GM12878 (cell line): ENCODE data around the gene TAF9B. TPM values are rescaled to one million over a fixed set of nuclear protein-coding genes. Genes with fewer than 3 reads are reported as not detected.

ENCODE experiments used
- BCL11A ChIP-seq: IDR thresholded peaks from 2 replicates; pipeline ENCODE4 v1.6.1; 2011; ENCODE audit warnings: low read depth, low read length
- BHLHE40 ChIP-seq, 2 experiments: fragments of 450-650 bp in 1 of 2; IDR thresholded peaks; 2 replicates each; pipeline ENCODE4 v1.6.1; 2011 to 2017; ENCODE audit warnings: low read depth in 2 of 2, borderline replicate concordance in 1 of 2, improper control_type of control experiment in 1 of 2, low read length in 1 of 2, mild to moderate bottlenecking in 1 of 2
- BRCA1 ChIP-seq: IDR thresholded peaks from 2 replicates; pipeline ENCODE4 v1.6.1; 2011; ENCODE audit warnings: low read depth, low read length, improper control_type of control experiment
- CBFB ChIP-seq: IDR thresholded peaks from 2 replicates; pipeline ENCODE4 v1.6.1; 2016; ENCODE audit warnings: antibody characterized with exemption, low read depth
- JUND ChIP-seq: IDR thresholded peaks from 2 replicates; pipeline ENCODE4 v1.6.1; 2012; ENCODE audit warnings: low read depth, mild to moderate bottlenecking, low read length, improper control_type of control experiment, moderate library complexity
- MXI1 ChIP-seq: fragments of 150-350 bp; IDR thresholded peaks from 2 replicates; pipeline ENCODE4 v1.6.1; 2011; ENCODE audit warnings: low read depth, mild to moderate bottlenecking, inconsistent platforms, low read length, improper control_type of control experiment
- NFXL1 ChIP-seq: fragments of 450-650 bp; IDR thresholded peaks from 2 replicates; pipeline ENCODE4 v1.6.1; 2017; ENCODE audit warnings: antibody characterized with exemption, mild to moderate bottlenecking, borderline replicate concordance
- NR2C1 ChIP-seq: fragments of 450-650 bp; IDR thresholded peaks from 2 replicates; pipeline ENCODE4 v1.6.1; 2017; ENCODE audit warnings: antibody characterized with exemption, mild to moderate bottlenecking, moderate library complexity
- PAX5 ChIP-seq: IDR thresholded peaks from 2 replicates; pipeline ENCODE4 v1.6.1; 2011; ENCODE audit warnings: low read depth, low read length, borderline replicate concordance
- PAX8 ChIP-seq: fragments of 450-650 bp; IDR thresholded peaks from 2 replicates; pipeline ENCODE4 v1.6.1; 2017; ENCODE audit warnings: mild to moderate bottlenecking, moderate library complexity
- POU2F2 ChIP-seq: IDR thresholded peaks from 3 replicates; pipeline ENCODE4 v1.6.1; 2011; ENCODE audit warnings: low read depth, mild to moderate bottlenecking, low read length, borderline replicate concordance
- RB1 ChIP-seq: fragments of 450-650 bp; formaldehyde crosslinking; IDR thresholded peaks from 2 replicates; pipeline ENCODE4 v1.6.1; 2017; ENCODE audit warnings: mild to moderate bottlenecking, borderline replicate concordance
- SIX5 ChIP-seq: IDR thresholded peaks from 2 replicates; pipeline ENCODE4 v1.6.1; 2011; ENCODE audit warnings: mild to moderate bottlenecking, low read depth, low read length, moderate library complexity; ENCODE audit not compliant: severe bottlenecking
- SMC3 ChIP-seq: IDR thresholded peaks from 2 replicates; pipeline ENCODE4 v1.6.1; 2011; ENCODE audit warnings: low read length, improper control_type of control experiment, borderline replicate concordance
- ZNF24 ChIP-seq: fragments of 450-650 bp; IDR thresholded peaks from 2 replicates; pipeline ENCODE4 v1.6.1; 2017; ENCODE audit warnings: antibody characterized with exemption, mild to moderate bottlenecking
- ZNF384 ChIP-seq: IDR thresholded peaks from 2 replicates; pipeline ENCODE4 v1.6.1; 2012; ENCODE audit warnings: low read depth, mild to moderate bottlenecking, low read length, improper control_type of control experiment, borderline replicate concordance
- ZZZ3 ChIP-seq: IDR thresholded peaks from 2 replicates; pipeline ENCODE4 v1.6.1; 2011; ENCODE audit warnings: low read depth; ENCODE audit not compliant: control insufficient read depth, insufficient read length
- polyA plus RNA-seq, 11 experiments: library from polyadenylated mRNA; depleted of rRNA in 4 of 11; unstranded in 6 of 11; stranded (reverse) in 5 of 11; fragments of >200 nt; fragmentation: Nextera tagmentation in 4 of 11; fragmentation: Illumina TruSeq in 1 of 11; extraction: Ambion mirVana in 4 of 11; extraction: Trizol in 1 of 11; gene quantifications; 1 replicate in 1 of 11; 2 replicates in 10 of 11; pipeline versions ENCODE4 v1.2.1 to v1.2.3, GENCODE V29; 2011 to 2016; ENCODE audit warnings: inconsistent platforms in 2 of 11, missing spikeins in 2 of 11, low read depth in 1 of 11
- total RNA-seq, 4 experiments: library from RNA; depleted of rRNA in 3 of 4; stranded (reverse); fragments of >200 nt in 3 of 4; fragmentation: Illumina TruSeq in 1 of 4; extraction: Trizol in 1 of 4; gene quantifications; 2 replicates each; pipeline versions ENCODE4 v1.2.1 to v1.2.3, GENCODE V29; 2013 to 2021
- TF ChIP-seq, protein P1 (sequence below): fragments of 450-650 bp; formaldehyde crosslinking; IDR thresholded peaks from 2 replicates; pipeline ENCODE4 v1.4.0; 2020; ENCODE audit warnings: mild to moderate bottlenecking, moderate library complexity
- TF ChIP-seq, protein P2 (sequence below): fragments of 450-650 bp; IDR thresholded peaks from 2 replicates; pipeline ENCODE4 v1.6.1; 2017; ENCODE audit warnings: mild to moderate bottlenecking, moderate library complexity
- TF ChIP-seq, protein P3 (sequence below): fragments of 450-650 bp; IDR thresholded peaks from 2 replicates; pipeline ENCODE4 v1.6.1; 2016; ENCODE audit warnings: mild to moderate bottlenecking

TAF9B gene
- total and polyA plus RNA-seq, 10 of the 15 experiments (the other 5 are each of a cell fraction or from before 2014, with no cell fraction given), result 14.9 to 42.5 (median 22.3) TPM

DNA sequence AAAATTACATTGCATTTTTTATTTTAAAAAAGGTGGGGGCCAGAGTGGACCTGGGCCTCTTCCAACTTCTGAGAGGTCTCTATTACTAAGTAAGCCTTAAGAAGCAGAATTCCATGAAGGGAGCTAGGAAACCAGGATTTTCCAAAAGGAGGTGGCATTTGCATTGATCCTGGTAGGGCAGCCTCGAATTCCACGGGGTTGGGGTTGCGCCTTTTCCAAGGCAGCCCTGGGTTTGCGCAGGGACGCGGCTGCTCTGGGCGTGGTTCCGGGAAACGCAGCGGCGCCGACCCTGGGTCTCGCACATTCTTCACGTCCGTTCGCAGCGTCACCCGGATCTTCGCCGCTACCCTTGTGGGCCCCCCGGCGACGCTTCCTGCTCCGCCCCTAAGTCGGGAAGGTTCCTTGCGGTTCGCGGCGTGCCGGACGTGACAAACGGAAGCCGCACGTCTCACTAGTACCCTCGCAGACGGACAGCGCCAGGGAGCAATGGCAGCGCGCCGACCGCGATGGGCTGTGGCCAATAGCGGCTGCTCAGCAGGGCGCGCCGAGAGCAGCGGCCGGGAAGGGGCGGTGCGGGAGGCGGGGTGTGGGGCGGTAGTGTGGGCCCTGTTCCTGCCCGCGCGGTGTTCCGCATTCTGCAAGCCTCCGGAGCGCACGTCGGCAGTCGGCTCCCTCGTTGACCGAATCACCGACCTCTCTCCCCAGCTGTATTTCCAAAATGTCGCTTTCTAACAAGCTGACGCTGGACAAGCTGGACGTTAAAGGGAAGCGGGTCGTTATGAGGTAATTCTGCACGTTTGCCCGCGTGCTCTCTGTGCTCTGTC lies 35.6 kb downstream of the TAF9B start, which contains the start of gene PGK1 (continued):
- TF ChIP-seq, protein P1, sequence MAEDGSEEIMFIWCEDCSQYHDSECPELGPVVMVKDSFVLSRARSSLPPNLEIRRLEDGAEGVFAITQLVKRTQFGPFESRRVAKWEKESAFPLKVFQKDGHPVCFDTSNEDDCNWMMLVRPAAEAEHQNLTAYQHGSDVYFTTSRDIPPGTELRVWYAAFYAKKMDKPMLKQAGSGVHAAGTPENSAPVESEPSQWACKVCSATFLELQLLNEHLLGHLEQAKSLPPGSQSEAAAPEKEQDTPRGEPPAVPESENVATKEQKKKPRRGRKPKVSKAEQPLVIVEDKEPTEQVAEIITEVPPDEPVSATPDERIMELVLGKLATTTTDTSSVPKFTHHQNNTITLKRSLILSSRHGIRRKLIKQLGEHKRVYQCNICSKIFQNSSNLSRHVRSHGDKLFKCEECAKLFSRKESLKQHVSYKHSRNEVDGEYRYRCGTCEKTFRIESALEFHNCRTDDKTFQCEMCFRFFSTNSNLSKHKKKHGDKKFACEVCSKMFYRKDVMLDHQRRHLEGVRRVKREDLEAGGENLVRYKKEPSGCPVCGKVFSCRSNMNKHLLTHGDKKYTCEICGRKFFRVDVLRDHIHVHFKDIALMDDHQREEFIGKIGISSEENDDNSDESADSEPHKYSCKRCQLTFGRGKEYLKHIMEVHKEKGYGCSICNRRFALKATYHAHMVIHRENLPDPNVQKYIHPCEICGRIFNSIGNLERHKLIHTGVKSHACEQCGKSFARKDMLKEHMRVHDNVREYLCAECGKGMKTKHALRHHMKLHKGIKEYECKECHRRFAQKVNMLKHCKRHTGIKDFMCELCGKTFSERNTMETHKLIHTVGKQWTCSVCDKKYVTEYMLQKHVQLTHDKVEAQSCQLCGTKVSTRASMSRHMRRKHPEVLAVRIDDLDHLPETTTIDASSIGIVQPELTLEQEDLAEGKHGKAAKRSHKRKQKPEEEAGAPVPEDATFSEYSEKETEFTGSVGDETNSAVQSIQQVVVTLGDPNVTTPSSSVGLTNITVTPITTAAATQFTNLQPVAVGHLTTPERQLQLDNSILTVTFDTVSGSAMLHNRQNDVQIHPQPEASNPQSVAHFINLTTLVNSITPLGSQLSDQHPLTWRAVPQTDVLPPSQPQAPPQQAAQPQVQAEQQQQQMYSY, result no peak
- TF ChIP-seq MXI1, result peak; percentile 53; the same call in 1 of the 2 replicates
- no peak for TF ChIP-seq JUND
- no peak for TF ChIP-seq SIX5
- no peak for TF ChIP-seq BCL11A
- no peak for TF ChIP-seq ZZZ3
- TF ChIP-seq NFXL1, result no peak
- TF ChIP-seq RB1, result no peak; the same call in 1 of the 2 replicates
- peak; percentile 74 to 94; a peak in 3 of 4 replicates for TF ChIP-seq BHLHE40 (IDR thresholded peaks at IDR 0.05; ENCODE audit: borderline replicate concordance in 1 of 2, low read depth in 2 of 2, low read length in 1 of 2)
- TF ChIP-seq, protein P2, sequence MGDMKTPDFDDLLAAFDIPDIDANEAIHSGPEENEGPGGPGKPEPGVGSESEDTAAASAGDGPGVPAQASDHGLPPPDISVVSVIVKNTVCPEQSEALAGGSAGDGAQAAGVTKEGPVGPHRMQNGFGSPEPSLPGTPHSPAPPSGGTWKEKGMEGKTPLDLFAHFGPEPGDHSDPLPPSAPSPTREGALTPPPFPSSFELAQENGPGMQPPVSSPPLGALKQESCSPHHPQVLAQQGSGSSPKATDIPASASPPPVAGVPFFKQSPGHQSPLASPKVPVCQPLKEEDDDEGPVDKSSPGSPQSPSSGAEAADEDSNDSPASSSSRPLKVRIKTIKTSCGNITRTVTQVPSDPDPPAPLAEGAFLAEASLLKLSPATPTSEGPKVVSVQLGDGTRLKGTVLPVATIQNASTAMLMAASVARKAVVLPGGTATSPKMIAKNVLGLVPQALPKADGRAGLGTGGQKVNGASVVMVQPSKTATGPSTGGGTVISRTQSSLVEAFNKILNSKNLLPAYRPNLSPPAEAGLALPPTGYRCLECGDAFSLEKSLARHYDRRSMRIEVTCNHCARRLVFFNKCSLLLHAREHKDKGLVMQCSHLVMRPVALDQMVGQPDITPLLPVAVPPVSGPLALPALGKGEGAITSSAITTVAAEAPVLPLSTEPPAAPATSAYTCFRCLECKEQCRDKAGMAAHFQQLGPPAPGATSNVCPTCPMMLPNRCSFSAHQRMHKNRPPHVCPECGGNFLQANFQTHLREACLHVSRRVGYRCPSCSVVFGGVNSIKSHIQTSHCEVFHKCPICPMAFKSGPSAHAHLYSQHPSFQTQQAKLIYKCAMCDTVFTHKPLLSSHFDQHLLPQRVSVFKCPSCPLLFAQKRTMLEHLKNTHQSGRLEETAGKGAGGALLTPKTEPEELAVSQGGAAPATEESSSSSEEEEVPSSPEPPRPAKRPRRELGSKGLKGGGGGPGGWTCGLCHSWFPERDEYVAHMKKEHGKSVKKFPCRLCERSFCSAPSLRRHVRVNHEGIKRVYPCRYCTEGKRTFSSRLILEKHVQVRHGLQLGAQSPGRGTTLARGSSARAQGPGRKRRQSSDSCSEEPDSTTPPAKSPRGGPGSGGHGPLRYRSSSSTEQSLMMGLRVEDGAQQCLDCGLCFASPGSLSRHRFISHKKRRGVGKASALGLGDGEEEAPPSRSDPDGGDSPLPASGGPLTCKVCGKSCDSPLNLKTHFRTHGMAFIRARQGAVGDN, result peak; percentile 68
- TF ChIP-seq, protein P3, sequence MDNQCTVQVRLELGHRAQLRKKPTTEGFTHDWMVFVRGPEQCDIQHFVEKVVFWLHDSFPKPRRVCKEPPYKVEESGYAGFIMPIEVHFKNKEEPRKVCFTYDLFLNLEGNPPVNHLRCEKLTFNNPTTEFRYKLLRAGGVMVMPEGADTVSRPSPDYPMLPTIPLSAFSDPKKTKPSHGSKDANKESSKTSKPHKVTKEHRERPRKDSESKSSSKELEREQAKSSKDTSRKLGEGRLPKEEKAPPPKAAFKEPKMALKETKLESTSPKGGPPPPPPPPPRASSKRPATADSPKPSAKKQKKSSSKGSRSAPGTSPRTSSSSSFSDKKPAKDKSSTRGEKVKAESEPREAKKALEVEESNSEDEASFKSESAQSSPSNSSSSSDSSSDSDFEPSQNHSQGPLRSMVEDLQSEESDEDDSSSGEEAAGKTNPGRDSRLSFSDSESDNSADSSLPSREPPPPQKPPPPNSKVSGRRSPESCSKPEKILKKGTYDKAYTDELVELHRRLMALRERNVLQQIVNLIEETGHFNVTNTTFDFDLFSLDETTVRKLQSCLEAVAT, result peak; percentile 90
- TF ChIP-seq BRCA1, result no peak
- no peak for TF ChIP-seq PAX8
- TF ChIP-seq SMC3, result no peak
- TF ChIP-seq CBFB, result 0 out of 2 replicates have a peak, but pooled peaks have one; percentile 27
- no peak for TF ChIP-seq PAX5
- TF ChIP-seq NR2C1, result no peak
- no peak for TF ChIP-seq ZNF24
- peak; percentile 69; the same call in 2 of the 3 replicates for TF ChIP-seq POU2F2
- TF ChIP-seq ZNF384, result no peak
